DMS153 treated with DMSO at 0.1 percent for 48 hours (cell line): ENCODE data around the gene CDK18.
A peak's percentile ranks its signal among the peaks of the same experiment; 100 is the strongest.
"Not testable (repeated sequence)": the region's sequence is repeated elsewhere in the genome, so short reads cannot be mapped to it uniquely, and the experiment has no call there.

ENCODE experiments used
- DNase-seq: peaks from one replicate; lab custom pipeline; 2025; ENCODE audit not compliant: unreplicated experiment; lab: John Stamatoyannopoulos, UW

CDK18 gene

DNA sequence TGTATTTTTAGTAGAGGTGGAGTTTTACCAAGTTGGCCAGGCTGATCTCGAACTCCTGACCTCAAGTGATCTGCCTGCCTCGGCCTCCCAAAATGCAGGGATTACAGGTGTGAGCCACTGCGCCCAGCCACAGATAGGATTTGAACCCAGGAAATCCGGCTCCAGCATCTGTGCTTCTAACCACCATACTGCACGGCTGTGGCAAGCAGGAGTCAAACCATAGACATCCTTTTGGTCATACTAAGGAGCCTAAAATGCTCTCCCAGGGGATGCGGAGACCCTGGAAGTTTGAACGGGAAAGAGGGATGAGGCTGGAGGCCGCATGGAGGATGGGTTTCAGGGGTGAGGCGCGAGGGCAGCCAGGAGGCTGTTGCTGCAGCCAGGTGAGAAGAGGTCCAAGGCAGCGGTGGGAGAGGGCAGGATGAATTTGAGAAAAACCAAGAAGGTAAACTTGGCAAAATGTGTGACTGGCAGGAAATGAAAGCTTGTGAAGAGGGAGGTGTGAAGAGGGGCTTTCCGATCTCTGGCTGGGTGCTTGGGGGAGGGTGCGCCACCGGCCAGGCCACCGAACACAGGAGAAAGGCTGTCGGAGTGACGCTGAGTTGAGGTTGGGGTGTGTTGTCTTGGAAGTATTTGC, 24.0 kb upstream of the CDK18 start:
- DNase-seq = no peak

DNA sequence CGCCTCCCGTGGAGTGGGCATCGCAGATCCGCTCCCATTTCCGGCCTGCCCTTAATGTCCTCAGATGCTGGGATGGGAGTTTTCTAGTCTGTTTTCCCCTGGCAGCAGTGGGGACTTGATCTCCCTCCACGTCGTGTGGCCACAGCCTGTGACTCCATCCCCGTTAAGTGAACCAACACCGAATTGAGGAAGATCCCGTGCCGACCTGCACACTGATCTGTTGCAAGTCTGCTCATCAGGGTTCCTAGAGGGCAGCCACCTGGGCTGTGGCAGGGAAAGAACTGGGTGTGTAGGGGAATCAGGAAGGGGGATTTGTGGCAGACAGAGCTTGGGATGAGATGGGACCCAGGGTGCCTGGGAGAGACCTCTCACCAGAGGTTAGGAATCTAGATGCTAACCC, 23.3 kb upstream of the CDK18 start:
- no peak for DNase-seq

DNA sequence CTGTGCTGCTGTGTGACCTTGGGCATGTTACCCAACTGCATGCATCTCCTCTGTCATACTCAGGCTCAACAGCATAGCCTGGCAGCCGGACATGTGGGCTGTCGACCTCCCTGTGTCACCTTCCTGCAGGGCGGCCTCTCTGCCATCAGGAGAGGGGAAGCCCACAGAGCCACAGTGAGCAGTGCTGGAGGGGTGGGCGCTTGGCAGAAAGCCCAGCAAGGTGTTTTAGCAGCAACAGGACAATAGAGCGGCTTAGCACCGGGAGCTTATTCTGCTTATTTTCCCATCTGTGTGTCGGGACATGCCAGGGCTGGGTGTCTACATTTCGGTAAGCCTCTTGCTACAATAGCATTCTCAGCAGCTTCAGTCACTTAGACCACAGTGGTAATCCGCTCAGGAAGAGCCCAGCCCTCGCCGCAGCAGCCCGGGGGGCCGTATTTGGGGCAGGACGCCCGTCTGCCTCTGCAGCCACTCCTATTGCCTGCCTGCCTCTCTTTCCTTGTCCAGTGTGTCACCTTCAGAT, 22.8 kb upstream of the CDK18 start:
- DNase-seq = no peak

DNA sequence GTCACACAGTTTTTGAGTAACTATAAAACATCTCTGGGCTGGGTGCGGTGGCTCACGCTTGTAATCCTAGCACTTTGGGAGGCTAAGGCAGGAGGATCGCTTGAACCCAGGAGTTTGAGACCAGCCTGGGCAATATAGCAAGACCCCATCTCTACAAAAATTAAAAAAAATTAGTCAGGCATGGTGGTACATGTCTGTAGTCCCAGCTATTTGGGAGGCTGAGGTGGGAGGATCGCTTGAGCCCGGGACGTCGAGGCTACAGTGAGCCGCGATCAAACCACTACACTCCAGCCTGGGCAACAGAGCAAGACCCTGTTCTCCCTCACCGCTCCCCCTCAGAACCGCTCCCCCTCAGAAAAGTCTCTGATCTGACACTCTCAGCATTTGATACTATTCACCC, 21.9 kb upstream of the CDK18 start:
- DNase-seq = not testable (repeated sequence)

DNA sequence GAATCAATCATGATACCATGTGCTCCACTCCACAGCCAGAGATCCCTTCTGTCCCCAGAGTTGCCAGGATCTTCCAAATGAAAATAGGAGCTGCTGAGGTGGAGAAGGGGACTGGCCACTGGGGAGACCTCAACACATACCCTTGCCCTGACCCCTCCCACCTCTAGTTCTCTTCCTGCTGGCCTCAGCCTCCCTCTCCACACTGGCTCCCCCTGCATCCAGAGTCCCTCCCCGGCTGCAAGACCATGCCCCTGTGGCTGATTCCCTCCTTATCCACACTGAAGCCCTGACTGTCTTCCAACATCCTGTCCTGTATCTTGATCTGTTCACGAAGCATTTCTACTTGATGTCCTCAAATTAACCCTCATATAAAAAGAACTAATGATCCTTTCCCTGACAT, 21.1 kb upstream of the CDK18 start:
- no peak for DNase-seq

DNA sequence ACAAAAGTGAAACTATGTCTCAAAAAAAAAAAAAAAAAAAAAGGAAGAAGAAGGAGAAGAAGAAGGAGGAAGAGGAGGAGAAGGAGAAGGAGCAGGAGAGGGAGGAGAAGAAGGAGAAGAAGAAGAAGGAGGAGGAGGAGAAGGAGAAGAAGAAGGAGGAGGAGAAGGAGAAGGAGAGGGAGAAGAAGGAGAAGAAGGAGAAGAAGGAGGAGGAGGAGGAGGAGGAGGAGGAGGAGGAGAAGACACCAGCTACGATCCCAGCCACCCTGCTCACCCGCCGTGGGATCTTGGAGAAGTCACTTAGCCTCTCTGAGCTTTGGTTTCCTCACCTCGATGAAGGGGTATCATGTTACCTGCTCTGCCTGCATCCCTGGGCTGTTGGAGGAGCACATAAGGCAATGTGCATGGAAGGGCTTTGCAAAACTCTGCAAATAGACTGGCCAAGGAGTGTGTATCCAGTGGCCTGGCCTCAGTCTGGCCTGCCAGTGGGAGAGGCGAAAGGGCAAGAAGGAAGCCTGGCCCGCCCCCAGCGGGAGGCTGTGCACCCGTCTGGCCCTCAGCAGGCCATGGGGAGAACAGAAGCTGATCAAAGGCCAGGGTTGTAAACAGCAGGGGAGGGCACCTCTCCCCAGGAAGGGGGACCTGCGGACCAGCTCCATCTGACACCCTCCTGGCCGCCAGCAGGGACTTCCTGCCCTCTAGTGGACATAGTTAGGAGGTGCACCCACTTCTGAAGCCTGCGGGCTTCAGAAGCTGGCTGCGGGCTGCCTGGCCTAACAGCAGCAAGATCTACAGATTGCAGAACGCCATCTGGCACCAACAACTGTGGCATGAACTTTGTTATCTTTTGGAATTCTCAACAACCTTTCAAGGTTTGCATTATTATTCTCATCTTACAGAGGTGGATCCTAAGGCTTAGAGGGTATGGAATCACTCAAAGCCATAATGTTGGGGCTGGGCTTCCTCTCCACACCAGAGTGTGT, 19.2 kb upstream of the CDK18 start:
- peak; percentile 91 for DNase-seq

DNA sequence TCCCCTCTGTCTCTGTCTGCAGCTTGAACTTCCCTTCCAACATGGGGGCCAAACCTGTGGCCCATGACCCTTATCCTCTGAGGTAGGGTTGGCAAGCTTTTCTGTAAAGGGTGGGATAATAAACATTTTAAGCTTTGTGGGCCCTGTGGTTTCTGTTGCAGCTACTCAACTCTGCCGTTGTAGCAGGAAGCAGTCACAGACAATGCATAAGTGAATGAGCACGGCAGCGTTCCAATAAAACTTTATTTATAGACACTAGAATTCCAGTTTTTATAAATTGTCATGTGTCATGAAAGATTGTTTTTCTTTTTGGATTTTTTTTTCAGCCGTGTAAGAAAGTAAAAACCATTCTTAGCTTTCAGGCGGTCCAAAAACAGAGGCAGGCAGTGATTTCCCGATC, 18.2 kb upstream of the CDK18 start:
- no peak for DNase-seq

DNA sequence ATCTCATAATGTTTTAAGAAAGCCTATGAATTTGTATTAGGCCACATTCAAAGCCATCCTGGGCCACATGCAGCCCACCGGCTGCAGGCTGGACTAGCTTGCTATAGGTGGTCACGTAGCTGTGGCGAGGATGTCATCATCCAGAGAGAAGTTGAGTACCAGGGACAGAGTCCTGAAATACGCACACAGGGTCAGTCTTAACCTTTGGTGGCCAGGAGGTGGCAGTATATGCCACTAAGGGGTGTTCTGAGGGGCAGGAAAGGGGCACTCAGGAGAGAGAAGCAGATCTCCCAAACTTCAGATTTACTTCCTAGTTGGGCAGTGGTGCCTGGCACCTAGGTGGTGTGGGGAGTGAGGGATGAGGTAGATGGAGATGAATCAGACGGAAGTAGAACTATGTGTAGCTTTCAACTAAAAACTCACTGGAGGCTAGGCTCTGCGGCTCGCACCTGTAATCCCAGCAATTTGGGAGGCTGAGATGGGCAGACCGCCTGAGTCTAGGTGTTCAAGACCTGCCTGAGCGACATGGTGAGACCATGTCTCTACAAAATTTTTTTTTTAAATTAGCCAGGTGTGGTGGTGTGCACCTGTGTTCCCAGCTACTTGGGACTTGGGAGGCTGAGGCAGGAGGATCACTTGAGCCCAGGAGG, 16.3 kb upstream of the CDK18 start:
- DNase-seq = peak; percentile 88

DNA sequence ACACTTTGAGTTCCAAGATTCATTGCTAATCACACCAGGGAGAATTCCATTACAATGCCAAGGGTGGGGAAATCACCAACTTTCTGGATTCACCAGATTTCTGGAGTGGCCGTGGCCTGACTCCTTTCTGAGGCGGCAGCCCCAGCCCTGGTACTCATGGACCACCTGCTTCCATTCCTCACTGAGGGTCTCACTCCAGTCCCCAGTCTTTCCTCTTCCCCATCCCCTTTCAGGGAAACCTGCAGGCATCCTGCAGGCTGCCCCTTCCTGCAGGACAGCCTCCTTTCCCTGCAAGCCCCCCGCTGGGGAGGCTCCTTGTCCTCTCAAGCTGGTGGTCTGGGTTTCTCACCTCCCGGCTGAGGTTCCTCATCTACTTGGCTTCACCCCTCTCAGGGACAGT, 12.7 kb upstream of the CDK18 start:
- DNase-seq = no peak

DNA sequence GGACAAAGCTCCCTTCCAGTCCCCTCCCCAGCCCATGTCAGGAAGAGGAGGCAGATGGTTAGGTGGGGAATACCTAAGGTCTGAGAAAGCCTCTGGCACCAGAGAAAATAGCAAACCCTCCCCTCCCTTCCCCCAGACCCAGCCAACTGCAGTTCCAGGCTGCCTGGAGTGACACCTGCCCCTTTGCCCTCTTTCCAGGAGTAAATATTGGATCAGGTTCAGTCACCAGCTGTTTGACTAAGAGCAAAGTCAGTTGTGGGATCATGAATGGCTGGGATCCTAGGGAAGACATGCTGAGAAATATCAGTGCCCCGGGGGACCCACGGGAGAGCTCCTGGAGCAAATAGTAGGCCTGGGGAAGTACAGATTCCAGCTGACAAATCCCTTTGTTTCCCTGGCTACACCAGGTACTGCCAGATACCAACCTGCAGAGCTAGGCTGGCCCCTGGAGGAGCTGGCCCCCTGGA, 12.2 kb upstream of the CDK18 start:
- DNase-seq = no peak

DNA sequence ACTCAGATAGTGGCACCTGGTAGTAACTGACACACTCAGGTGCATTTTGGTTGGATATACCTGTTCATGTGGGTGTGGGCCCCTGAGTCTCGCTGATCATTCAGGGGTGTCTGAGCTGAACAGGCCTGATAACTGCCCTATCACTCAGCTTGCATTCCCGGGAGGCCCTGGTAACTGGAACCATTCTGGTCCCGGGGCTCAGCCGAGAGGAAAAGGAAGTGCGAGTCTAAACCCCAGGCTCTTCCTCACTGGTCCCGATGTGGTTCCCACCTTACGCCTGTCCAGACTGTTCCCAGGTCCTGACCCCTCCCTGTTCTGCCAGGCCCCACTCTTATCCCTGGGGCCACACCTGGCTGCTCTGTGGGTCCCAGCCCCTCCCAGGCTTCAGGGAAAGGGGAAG, 11.7 kb upstream of the CDK18 start:
- no peak for DNase-seq

DNA sequence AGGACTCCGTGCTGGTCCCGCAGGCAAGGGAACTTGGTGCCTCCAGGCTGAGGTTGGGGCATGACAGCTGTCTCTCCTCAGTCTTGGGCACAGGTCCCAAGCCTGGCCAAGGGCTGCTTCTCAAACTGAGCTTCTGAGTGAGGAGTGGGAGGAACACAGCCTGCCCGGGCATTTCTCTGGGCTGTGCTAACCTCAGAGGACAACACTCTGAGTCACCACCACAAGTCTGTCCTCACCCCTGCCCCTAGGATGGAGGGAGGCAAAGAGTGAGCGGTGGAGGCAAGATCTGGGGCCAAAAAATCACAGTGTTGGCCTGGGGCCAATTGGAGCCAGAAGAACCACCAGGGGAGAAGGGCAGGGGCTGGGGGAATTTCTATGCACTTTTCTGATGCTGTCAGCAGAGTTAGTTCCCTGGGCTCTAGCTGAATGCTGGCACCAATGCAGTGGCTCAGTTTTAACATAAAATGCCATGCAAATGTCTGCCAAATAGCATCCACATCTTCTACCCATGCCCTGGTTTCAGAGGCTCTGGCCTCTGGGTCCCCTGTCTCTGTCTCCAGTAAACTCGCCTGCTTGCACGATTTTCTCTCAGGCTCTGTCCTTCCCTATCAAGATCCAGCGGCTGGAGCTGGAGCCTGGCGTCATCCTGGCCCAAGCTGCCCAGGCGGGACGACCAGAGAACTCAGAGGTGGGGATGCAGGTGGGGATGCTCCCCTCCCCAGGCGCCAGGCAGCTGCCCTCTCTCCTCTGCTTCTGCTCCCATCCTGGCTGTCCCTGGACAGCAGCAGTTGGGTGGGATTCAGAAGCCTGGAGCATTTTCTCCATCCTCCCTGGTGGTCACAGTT, 11.0 kb upstream of the CDK18 start:
- no peak for DNase-seq

DNA sequence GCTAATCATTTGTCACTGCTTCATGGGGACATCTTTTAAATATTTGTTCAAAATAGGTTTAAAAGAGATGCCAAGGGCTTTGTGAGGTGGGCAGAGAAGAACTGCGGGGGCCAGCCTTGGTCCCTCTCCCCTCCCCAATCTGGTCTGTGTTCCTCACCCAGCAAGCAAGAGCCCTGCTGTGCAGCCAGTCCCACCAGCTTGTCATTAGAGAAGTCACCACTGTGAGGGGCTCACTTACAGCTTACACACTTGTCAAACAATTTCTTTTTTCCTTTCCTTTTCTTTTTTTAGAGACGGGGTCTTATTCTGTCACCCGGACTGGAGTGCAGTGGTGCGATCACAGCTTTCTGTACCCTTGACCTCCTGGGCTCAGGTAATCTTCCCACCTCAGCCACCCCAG, 10.4 kb upstream of the CDK18 start:
- DNase-seq = no peak

DNA sequence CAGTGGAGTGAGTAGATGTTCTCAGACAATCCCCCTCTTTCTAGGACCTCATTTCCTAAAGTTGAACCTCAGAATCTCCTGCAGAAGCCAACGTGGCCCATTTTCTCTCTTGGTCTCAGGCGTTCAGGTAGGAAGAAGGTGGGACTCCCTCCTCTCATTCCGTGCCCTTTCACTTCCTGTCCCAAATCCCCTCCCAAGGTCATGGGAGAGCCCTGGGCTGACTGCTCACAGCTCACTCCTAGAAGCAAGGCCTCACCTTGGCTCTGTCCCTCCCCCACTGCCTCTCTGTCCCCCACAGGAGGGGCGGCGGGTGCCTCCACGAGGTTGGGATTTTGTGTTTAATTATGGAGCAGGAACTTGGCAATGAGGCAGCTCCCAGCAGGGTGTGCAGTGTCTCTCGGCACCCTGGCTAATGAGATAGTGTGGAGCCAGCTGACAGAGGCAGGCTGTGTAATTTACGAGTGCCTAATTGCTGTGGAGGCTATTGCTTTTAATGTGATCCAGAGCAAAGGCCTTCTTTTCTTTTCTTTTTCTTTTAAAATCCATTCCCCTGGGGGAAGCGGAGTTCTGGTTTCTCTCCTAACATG, 9.1 kb upstream of the CDK18 start:
- DNase-seq = peak; percentile 90

DNA sequence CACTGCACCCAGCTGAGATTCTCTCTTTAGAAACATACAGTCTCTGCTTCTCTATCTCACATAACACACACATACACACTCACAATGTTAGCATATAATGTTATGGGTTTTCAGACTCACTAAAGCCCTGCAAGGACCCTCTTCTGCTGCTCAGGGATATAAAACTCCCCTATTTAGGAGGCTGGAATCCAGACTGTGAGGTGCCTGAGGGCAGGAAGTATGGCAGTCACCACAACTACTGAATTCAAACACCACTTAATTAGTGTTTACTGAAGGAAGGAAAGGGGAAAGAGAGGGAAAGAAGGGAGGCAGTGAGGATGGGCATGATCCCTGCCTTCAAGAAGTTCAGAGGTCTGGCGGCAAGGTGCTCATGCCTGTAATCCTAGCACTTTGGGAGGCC, 7.8 kb upstream of the CDK18 start:
- no peak for DNase-seq

DNA sequence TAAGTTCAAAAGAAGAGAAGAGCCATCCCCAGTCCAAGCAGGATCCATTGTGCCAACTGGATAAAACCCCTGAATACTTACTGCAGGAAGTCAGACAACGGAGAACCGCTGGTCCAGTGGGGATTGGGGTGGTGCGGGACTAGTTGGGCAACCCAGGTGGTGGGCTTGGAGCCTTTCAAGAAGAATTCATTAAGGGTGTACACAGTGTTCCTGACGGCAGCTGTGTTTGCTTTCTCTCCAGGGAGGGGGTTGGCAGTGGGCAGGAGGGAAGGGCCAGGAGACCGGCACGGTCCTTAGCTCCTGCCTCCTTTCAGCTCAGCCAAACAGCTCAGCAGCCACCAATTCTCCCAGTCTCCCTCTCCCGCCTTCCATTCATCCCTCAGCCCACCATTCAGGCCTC, 7.1 kb upstream of the CDK18 start:
- DNase-seq = peak; percentile 83

DNA sequence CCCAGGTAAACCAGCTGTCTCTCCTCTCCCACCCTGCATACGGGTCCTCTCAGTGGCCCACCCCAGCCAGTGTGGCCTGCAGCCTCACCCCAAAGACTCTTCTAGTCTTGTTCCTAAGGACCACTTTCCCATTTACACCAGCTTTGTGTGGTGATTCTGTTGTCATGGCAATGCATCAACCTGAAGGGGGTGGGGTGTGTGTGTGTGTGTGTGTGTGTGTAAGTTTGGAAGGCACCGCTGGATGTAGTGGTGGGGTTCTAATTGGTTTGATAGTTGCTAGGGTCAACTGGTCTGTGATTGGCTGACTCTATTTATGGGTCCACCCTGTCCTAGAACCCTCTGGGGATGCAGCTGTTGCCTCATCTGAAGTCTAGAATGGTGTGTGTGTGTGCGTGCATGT, 4.7 kb upstream of the CDK18 start:
- DNase-seq = no peak

DNA sequence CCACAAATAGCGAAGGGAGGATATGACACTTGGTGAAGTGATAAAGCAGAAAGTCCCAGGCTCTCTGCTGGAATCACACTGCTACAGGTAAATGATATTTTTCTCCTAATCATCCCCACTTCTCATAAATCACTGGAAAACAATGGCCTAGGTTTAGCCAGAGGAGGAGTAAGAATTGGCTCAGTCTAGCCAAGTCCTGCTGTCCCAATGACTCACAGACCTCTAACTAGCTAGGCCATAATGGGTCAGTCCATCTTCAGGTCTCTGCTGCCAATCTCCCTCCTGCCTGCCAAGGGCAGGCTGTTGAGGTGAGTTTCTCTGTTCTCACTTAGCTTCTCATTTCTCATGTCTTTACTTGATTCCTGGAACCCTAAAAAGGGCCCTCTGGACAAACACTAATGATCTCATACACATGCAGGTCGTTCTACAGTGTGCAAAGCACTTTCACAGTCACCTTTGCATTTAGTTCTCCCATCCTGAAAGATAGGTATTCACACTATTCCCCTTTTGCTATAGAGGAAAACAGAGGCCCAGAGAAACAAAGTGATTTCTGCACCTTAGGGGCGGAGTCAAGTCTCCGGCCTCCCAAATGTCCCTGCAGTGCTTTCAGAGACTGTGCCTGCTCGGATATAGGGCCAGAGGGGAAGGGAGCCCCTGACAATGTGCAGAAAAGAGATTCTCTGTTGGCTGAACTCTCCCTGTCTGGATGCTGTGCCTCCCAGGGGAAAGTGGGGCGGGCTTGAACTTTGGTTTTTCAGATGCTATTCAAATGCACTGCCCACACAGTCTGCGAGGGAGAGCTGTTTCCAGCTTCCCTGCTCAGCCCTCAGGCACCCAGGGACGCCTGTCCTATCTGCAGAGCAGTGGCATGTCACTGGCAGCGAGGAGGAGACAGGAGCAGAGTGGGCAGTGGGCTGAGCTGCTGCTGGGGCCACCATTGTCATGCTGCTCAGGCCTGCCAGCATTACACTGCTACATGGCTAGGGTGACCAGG, 3.9 kb upstream of the CDK18 start:
- no peak for DNase-seq
